Effector CD4-positive, alpha-beta T cell (primary cell): ENCODE data around the gene PDGFRB.

ENCODE experiments used
- DNase-seq: peaks from one replicate; pipeline ENCODE4 v3.0.0-alpha.2; 2020

PDGFRB gene

DNA sequence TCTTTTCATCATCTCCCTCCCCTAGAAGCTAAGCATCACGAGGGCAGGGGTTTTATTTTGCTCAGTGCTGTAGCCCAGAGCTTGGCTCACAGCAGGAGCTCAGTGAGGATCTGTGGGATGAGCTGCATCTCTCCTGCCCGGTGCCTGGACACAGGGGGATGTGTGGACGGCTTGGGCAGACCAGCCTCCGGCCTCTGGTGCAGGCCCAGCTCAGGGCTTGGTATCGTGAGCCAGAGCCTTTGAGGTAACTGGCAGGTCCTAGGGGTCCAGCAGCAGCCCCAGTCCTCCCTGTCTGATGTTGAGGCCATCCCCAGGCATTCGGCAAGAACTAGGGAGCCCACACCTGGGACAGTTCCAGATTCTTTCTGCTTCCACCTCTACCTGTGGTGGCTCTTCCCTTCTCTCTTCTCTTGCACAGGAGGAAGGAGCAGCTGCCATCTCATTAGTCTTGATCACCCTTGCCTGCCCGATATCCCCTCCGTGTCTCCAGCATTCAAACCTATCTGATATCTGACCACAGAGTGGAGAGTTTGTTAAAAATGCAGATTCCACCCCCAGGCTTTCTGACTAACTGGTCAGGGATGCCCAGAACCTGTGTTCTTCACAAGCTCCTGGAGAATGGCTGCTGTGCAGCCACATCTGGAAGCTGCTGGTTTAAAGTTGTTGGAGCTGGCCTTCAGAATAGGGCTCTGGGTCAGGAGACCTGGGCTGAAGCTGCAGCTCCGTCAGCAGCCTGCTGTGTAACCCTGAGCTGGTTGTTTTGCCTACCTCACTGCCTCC is 26.3 kb upstream of the PDGFRB start:
- DNase-seq = no peak

DNA sequence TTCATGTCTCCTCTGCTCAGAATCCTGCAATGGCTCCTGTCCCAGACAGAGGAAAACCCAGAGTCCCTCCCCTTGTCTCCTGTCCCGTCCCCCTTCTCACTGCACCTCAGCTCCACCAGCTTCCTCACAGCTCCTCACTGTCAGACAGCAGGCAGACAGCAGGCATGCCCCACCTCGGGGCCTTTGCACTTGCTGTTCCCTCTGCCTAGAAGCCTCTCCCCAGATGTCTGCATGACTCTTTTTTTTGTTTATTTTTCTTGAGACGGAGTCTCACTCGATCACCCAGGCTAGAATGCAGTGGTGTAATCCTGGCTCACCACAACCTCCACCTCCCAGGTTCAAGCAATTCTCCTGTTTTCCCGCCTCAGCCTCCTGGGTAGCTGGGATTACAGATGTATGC is 25.4 kb upstream of the PDGFRB start:
- DNase-seq = no peak

DNA sequence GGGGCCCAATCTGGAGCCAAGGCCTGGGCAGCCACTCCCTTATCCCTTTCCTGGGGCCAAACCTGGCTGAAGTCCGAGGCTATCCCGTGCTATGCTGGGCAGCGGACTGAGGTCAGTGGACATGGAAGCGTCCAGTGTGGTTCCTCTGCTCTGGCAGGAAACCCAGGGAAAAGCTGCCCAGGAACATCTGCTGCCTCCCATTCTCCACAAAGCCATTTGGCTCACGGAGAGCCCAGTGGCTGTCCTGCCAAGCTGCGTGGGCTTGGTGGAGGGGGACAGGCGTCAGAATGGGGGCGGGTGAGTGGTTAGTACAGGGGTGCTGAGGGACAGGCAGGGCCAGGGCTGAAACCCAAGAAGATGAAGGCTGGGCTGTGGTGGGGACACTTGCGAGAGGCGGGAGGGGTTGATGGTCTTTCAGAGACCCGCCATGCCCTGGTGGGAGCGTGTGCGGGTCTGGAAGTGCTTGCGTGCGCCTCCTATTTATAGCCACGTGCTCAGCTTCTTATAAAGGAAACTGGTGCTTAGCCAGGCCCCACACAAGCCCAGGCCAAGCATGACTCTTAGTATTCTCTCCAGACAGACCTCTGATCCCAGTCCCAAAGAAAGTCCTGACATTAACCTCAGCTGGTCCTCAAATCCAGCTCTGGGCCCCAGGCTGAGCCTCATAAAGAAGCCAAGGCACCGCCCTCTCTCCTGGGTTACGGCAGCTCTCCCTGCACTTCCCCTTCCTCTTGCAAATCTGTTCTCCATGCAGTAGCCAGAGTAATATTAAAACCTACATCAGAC is 24.8 kb upstream of the PDGFRB start:
- no peak for DNase-seq

DNA sequence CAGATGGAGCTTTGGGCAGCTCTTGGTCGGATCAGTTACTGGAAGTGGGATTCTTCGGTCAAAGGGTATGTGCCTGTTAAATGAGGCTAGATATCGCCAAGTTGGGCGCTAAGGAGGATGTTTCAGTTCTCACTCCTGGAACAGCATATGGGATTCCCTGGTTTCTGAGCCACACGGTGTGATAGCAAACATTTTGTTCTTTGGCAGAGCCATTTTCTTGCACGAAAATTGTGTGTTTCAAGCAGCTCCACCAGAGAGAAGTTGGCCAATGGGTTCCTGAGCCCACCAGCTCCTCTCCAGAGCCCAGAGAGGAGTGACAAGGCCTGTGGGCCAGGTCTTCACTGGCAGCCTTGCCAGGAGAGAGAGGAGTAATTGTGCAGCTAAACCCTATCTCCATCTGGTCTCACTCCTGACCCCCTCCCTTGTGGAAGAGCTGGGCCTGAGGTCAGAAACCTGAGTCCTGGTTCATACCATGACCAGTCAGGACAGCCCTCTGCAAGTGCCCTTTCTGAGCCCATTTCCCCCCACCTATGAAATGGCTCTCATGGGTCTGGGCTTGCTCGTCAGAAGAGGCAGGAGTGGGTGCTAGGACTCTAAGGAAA is 23.5 kb upstream of the PDGFRB start:
- no peak for DNase-seq

DNA sequence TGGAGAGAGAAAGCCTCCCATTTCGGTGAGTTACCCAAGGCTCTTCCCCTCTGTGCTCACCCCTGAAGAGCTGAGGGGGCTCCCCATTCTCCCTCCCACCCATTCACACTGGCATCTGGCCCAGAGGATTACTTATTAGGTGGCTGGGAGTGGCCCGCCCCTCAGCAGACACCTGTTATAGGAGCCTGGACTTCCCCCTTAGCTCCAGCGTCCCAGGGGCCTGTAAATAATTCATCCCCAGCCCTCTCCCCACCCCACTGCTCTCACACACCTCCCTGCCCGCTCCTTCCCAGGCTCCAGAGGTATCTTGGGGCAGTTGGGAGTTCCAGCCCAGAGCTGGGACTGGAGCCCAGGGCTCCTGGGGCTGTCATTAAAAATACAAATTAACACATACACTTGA is 22.6 kb upstream of the PDGFRB start:
- DNase-seq = no peak

DNA sequence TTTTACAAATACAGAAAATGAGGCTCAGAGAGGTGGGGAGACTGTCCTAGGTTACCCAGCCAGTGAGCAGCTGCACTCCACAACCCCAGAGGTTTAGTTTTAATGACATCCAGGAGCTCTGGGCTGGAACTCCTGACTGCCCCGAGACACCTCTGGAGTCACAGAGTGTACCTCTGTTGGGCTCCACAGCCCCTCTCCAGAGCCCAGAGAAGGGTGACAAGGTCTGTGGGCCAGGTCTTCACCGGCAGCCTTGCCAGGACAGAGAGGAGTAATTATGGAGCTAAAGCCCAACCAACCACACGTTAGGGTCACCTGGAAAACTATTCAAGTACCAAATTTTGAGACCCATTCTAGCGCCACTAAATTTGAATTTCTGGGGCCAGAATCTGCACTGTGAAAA is 22.1 kb upstream of the PDGFRB start:
- no peak for DNase-seq

DNA sequence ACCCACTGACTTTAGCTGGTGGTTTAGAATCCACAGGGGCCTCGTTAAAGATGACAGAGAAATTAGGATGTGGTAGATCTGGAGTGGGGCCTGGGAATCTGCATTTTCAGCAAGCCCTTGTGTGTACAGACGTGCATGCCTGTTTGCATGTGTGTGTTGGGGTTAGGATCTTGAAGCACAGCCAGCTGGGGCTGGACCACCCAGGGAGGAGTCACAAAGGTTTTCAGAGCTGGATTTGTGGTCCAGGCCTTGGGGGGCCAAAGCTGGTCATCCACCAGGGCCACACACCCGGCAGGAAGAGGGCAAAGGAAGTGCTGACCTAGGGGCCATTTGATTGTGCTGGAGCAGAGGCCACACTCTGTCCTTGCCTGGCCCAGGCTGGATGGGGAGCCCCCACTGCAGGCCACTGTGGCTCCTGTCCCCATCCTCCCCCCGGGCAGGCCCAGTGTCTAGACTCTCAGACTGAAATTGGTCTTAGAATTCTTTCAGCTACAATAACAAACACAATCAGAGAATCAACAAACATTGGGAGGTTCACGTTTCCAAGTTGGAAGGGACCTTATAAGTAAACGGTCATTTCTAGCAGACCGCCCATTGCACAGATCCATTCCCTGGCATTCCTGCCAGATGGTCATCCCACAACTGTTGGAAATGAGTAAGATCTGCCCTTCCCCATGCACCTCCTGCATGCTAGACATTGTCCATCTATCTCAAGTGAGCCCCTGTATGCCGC is 21.3 kb upstream of the PDGFRB start:
- DNase-seq = no peak

DNA sequence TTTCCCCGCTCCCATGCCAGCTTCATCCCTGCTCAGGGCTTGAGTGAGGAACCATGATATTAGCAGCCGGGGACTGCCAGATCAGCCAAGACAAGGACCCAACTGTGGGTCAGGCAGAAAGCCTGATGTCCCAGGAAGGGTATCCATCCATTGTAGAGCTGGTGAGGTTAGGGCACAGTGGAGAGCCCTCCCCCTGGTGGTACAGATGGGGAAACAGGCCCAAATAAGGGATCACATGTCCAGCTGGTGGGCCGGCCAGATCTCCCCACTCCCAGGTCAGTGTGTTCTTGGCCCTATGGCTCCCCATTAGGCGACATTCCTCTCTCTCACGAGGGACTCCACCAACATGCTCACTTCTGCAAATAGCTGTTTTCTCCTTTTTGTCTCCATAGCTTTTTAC is 19.9 kb upstream of the PDGFRB start:
- no peak for DNase-seq

DNA sequence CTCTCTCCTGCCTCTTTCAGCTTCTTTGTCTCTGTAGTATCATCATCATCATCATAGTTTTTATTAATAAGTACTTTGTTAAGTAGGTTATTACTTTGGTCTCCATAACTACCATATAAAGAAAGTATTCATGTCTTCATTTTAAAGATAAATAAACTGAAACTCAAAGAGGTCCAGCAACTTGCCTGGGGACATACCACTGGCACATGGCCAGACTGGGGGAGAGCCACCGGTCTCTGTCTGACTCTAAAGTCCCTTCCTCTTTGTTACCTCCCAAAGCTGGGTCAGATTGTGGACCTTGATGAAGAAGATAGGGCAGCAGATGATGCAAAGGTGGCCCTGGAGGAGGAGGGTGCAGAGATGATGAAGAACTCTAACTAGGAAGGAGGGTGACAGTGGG is 19.4 kb upstream of the PDGFRB start:
- DNase-seq = no peak

DNA sequence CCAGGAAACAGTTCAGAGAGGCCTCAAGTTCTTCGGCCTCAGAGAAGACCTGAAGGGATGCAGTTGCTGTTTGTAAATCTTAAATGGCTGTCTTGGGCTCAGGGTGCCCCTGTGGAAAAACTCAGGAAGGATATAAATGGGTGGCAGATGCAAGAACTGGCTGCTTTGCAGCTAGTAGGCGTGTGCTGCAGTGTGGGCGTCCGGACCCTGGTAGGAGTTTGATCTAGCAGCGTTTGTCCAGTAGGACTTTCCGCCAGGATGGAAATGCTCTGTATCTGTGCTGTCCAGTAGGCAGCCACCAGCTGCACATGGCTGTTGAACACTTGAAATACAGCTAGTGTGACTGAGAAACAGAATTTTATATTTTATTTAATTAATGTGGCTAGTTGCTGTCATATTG is 18.6 kb upstream of the PDGFRB start:
- DNase-seq = no peak

DNA sequence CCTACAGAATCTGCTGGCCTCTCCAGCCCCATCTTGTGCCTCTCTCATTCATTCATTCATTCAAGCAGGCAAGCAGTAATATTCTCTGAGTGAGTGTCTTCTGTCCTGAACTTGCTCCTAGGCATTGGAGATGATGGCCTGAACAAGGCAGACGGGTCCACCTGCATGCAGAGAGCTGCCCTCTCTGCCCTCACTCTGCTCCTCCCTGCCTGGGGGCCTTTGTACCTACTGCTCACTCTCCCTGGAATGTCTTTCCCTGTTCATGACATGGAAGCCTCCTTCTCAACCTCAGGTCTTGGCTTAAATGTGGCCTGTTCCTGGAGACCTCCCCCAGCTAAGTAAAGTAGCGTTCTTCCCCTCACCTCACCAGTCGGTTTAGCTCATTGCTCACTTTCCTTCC is 17.5 kb upstream of the PDGFRB start:
- DNase-seq = no peak

DNA sequence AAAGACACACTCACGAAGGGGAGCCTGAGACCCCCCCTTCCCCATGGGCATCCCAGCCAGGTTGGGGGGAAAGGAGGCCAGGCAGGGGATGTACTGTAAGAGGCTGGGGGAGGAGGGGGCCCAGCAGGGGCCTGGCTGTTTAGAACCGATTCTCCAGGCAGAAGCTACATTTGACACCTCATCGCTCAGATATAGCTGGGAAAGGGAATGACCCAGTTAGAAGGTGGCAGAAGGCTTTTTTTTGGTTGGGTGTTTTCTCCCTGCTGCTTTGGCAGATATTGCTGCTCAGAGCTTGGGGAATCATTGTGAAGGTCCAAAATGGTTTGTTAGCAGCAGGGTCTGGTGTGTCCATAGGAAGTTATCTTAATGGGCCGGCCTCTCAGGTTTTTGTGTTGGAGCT is 16.9 kb upstream of the PDGFRB start:
- no peak for DNase-seq

DNA sequence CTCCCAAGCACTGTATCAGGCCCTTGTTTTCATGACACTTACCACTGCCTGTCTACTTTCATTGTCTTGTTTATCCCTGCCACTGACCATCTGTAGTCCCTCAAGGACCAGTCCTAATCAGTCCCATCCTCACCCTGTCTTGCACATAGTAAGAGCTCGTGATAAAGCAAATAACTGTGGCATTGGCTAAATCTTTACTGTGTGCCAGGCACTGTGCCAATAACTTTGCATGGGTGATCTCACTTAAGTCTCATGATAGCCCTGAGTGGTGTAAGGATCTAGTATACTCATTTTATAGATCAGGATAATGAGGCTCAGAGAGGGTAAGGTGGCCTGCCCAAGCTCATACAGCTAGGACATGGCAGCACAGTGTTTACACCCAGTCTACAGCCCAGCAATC is 16.5 kb upstream of the PDGFRB start:
- no peak for DNase-seq

DNA sequence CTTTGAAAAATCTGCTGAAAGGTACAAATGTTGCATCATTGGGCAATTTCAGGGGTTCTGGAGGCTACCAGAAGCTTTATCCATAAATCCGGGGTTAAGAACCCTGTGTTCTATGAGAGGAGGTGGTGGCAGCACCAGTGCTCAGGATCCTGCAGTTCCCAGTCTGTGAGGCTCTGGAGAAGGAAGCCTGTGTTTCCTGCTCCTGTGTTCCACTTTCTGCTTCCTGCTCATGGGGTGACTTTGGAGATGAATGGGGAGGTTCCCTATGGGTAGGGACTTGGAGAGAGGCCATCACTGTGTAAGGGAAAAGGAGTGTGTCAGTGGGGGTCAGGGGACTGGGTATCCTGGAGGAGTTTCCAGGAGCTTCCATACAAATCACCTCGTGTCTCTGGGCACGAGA is 13.2 kb upstream of the PDGFRB start:
- no peak for DNase-seq

DNA sequence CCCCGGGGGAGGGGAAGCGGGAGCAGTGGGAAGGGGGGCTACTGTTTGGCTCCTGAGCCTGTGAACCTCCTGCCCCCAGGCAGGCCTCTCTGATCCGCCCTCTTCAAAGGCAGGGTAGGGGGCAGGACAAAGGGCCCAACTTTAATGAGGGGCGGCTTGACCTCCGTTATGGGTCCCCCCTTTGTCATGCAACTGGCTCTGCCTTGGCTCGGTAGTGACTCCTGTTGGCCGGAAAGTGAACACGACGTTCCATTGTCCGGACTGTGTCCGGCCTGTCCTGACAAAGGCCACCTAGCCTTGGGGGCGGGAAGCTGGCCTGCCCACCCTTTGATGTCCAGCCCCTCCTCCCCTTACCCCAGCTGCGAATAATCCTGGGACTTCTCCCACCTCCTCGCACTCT is 12.3 kb upstream of the PDGFRB start:
- no peak for DNase-seq

DNA sequence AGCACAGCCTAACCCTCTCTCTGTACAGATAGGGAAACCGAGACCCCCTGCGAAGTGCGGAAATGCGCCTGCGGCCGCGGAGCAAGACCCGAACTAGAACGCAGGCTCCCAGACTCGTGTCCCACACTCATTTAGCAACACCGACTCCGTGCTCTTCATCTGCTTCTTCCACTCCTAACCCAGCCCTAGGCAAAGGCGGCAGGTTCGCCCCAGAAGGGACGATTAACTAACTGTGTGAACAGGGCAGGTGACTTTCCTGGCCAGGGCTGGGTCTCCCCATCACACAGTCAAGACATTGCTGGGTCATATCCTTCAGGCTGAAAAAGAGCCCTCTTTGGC is 11.8 kb upstream of the PDGFRB start:
- DNase-seq = no peak

DNA sequence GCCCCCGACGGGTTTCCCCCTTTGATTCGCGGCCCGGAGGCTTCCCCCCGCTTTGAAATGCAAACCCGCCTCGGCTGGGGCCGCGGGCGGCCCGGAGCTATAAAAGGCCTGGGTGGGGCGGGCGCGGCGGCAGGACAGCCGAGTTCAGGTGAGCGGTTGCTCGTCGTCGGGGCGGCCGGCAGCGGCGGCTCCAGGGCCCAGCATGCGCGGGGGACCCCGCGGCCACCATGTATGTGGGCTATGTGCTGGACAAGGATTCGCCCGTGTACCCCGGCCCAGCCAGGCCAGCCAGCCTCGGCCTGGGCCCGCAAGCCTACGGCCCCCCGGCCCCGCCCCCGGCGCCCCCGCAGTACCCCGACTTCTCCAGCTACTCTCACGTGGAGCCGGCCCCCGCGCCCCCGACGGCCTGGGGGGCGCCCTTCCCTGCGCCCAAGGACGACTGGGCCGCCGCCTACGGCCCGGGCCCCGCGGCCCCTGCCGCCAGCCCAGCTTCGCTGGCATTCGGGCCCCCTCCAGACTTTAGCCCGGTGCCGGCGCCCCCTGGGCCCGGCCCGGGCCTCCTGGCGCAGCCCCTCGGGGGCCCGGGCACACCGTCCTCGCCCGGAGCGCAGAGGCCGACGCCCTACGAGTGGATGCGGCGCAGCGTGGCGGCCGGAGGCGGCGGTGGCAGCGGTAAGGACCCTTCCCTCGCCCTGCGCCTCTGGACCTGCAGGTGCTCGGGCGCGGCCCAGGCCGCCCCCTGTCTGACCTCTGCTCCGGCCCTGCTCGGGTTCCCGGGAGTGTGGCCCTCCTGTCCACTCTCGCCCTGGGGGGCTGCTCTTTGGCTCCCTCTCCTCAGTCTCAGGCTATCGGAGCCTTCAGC is 11.2 kb upstream of the PDGFRB start, which contains the start of gene CDX1:
Gene CDX1, plus strand, starts transcription at position 129 of the 862 bp plus-strand sequence. Its CDS starts 99 bp downstream, at position 228.
- DNase-seq = no peak

DNA sequence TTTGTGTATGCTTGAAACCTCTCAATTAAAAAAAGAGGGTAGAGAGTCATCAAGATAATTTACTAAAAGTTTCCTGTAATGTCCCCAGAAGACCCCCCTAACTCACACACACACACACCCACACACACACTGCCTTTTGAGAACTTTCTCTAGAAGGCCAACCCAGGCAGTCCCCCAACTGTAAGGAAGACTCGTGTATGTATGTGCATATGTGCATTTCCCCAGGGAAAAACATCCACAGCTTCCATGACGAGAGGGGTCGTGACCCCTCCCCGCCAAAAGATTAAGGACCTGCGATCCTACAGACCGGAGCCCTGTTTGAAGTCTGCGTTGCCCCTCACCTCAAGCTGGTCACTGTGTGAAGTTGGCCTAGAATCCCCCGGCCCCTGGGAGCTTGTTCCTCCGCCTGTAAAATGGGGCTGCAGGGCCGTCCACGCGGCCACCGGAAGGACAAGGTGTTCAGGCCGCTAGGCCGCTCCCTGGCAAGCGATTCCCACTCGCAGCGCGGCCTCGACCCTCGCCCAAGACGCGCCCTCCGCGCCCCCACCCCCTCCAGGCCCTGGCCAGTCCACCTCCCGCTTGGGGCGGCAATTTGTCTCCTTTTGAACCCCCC is 10.5 kb upstream of the PDGFRB start:
- no peak for DNase-seq

DNA sequence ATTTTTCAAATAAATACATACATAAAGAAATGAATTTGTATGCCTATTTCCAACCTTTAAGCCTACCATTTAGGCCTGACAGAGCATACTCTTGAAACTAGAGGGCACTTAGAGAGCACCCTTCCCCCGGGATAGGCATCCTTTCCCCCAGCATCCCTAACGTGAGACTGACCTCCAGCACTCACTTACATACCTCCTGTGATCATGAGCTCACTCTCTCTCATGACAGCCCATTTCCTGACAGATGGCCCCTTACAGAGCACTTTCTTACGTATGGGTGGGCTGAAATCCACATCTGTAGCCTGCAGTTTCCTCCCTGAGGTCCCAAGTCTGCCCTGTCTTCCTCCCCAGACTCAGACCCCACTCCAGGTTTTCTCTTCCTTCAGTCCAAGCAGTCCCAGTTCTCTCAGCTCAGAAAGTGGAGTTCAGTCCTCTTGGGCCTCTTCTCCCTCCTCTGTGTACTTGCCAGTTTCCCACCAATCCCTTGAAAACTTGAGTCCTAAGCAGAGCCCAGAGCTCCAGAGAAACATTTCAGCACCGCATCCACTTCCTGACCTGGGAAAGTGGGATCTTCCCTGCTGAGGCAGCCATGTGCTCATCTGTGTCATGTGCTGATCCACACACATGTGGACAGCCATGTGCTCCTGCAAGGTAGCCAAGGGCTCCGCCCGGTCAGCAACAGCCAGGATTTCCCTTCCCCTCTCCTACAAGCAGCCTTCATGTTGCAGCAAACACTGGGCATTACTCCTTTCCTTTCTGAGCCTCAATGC is 8.8 kb upstream of the PDGFRB start:
- DNase-seq = no peak

DNA sequence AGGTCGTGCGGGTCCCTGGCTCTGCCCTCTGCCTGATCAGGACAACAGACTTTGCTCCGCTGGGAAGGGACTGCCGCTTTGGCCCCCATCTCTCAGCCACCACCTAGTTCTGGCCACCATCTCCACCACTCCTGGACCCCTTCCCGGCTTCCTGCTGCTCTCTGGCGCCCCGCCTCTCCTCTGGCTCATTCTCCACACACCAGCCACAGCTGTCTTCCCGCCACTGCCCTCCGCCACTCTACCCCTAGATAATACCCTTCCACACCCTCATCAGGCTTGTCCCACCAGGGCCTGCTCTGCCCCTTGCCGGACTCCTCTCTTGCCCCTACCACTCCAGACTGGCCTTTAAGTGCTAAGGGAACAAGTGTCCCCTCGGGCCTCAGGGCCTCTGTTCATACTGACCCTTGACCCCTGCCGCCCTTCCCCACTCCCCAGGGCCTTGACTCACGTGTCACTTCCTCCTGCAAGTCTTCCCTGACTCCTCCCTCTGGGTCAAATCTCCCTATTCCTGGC is 8.0 kb upstream of the PDGFRB start:
- no peak for DNase-seq

DNA sequence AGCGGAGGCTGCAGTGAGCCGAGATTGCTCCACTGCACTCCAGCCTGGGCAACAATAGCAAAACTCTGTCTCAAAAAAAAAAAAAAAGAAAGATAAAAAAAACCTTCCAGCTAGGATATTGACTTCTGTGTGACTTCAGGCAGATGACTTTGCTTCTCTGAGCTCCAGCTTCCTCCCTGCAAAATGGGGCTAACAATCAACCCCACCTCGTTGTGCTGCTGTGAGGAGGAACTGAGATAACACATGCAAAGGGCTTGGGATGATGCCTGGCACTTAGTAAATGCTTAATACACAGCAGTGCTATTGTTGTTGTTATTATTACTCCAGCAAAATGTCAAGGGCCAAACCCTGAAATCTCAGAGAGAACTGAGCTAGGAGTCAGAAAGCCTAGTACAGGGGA is 7.4 kb upstream of the PDGFRB start:
- DNase-seq = no peak
